ENCODE data around the gene USP38.
"Not testable (repeated sequence)": the region's sequence is repeated elsewhere in the genome, so short reads cannot be mapped to it uniquely, and the experiment has no call there.

Gene USP38

DNA sequence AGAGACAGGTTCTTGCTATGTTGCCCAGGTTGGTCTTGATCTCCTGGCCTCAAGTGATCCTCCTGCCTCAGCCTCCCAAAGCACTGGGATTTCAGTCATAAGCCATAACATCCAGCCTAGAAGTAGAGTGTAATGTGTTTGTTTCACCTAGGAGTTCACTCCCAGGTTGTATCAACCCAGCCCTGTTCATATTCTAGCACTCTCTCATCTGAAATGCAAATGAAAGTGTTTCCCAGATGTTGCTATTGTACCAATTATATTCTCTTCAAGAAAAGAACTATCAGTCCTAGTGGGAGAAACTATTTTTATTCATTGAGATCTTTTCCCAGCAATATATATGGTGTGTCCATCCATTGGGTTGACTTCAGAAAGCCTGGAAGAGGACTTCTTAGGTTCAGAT, 72.6 kb downstream of the USP38 start:
- no peak for DNase-seq (ENCODE audit: low read depth in 2 of 2, low spot score in 1 of 2)

DNA sequence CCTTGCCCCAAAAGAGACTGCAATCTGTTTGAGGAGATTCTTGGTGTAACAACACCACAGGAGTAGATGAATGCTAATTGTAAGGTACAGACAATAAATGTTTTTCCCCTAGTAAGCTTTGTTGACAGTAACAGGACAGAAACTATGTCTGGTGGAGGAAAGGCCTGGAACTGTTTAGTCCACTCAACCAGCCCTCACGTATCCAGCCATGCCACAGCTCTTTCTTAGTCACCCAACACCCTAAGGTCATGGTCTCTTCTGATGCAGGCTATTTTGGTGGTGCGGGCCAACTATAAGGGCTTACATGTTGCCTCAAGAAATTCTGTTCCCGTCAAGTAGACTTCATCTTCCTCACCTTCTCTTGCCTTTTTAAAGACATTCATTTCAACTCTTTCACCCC, 76.0 kb downstream of the USP38 start:
- DNase-seq (ENCODE audit: low read depth in 2 of 2, low spot score in 1 of 2): no peak

DNA sequence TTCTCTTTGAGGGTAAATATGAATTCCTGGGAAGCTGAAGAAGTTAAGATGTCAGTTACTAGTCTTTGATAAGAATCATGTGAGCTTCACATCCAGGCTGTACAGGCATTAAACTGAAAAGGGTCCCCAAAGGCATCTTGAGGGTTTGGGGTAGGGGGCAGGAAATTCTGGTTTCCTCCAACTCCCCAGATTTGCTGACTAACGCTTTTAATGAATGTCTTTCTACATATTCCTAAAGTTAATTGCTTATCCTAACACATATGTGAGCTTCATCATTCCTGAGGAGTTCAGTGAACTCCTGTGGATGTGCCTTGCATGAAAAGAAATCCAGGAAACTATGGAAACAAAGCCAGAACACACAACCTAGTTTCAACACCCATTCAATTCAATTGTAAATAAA, 78.1 kb downstream of the USP38 start:
- no peak for DNase-seq (ENCODE audit: low read depth in 2 of 2, low spot score in 1 of 2)

DNA sequence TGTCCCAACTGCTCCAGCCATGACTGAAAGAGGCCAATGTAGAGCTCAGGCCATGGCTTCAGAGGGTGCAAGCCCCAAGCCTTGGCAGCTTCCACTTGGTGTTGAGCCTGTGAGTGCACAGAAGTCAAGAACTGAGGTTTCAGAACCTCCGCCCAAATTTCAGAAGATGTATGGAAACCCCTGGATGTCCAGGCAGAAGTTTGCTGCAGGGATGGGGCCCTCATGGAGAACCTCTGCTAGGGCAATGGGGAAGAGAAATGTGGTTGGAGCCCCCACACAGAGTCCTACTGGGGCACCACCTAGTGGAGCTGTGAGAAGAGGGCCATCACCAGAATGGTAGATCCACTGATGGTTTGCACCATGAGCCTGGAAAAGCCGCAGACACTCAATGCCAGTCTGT, 83.0 kb downstream of the USP38 start:
- DNase-seq (ENCODE audit: low read depth in 2 of 2, low spot score in 1 of 2): not testable (repeated sequence)

DNA sequence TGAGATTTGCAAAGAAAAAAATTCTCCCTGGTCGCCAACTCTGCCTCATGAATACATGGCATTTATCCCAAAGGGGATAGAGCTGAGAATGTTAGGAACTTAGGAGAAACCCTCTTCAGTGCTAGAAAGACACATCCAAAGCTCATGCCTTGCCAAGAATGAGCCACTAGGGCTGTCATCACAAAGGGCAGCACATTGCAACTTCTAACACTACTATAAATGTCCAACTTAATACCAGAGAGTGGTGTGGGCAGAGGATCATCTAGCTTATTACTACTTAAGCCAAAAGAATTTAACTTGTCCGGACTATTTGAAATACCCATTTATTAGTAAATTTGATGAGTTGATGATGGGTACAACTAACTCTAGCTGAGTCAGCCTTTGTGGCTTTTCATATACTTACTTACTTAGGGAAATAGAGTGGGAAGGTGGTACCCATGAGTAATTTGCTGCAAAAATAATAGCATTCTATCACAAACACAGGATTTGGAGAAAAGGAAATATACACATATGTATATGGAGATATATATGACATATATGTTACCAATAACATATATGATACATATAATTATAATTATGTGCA, 85.6 kb downstream of the USP38 start:
- no peak for DNase-seq (ENCODE audit: low read depth in 2 of 2, low spot score in 1 of 2)

Measured in stimulated activated CD8-positive, alpha-beta memory T cell treated with anti-CD3 and anti-CD28 coated beads, Interleukin-4, amount 100 ng/mL, for 4 hours (primary cell).